ENCODE data around the gene UBE2R2.
"Not testable (repeated sequence)": the region's sequence is repeated elsewhere in the genome, so short reads cannot be mapped to it uniquely, and the experiment has no call there.

UBE2R2 gene

DNA sequence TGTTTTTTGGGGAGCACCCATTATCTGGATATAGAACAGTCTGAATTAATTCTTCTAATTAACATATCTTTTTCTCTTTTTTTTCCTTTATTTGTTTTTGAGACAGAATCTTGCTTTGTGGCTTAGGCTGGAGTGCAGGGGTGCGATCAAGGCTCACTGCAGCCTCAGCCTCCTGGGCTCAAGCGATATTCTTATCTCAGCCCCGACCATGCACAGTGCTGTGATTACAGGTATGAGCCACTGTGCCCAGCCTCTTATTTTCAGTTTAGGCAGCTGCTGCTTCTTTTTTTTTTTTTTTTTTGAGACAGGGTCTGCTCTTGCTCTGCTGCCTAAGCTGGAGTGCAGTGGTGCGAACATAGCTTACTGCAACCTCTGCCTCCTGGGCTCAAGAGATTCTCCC is 20.2 kb downstream of the UBE2R2 start:
- in situ Hi-C loops (cut with HindIII; ENCODE audit: low sequenced_read_pairs), result no loop called here

DNA sequence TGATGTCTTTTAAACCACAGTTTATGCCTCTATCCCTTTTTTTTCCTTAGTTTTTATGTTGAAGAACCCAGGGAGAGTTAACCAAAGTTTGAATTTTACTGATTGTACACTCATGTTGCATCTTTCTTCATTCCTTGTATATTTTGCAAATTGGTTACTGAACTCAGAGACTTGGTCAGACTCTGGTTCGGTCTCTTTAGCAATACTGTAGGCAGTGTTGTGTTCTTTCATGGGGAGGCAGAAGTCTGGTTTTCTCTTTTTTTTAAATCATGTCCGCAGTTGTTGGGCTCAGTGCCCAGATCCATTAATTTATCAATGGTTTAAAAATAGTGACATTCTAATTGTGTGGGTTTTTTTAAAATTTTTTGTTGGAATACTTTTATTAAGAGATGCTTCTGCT is 23.4 kb downstream of the UBE2R2 start:
- in situ Hi-C loops (cut with HindIII; ENCODE audit: low sequenced_read_pairs), result no loop called here

DNA sequence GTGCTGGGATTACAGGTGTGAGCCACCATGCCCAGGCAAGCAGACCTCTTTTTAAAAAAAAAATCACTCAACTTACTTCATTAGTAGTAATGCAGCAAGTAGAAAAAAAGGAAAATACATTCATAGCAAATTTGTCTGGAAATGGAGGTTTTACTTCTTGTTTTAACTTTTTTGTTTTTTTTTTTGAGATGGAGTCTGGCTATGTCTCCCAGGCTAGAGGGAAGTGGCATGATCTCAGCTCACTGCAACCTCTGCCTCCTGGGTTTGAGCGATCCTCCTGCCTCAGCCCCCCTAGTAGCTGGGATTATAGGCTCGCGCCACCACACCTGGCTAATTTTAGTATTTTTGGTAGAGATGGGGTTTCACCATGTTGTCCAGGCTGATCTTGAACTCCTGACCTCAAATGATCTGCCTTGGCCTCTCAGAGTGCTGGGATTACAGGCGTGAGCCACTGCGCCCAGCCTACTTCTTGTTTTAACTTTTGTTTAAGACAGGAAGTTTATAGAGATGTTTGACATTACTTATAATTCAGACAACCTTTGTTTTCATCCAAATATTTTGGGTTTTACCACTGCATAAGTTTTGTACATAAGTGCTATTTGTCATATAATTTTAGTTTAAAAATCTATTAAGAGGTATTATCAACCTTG is 26.5 kb downstream of the UBE2R2 start:
- in situ Hi-C loops (cut with HindIII; ENCODE audit: low sequenced_read_pairs), result no loop called here

DNA sequence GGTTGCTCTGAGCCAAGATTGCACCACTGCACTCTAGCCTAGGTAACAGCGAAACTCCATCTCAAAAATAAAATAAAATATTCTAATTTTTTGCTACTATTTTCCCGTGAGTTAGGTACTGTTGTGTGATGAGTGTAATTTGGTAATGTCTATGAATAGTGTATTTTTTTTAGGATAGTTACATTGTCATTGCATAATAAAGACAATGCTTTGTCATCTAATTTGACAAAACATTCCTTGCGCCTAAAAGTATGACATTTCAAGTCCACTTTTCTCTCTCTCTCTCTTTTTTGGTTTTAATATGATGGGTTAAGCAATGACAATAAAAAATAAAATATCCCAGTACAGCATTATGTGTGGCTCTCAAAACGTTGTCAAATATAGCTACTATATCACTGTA is 29.3 kb downstream of the UBE2R2 start:
- in situ Hi-C loops (cut with HindIII; ENCODE audit: low sequenced_read_pairs), result no loop called here

DNA sequence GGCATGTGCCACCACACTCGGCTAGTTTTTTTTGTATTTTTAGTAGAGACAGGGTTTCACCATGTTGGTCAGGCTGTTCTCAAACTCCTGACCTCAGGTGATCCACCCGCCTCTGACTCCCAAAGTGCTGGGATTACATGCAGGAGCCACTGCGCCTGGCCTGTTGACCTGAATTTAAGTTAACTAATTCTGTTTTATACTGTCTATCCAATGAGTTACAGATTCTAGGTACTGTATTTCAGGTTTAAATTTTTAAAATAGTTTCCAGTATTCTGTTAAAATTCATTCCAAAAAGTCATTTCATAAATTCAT is 30.9 kb downstream of the UBE2R2 start:
- in situ Hi-C loops (cut with HindIII; ENCODE audit: low sequenced_read_pairs), result not testable (repeated sequence)

DNA sequence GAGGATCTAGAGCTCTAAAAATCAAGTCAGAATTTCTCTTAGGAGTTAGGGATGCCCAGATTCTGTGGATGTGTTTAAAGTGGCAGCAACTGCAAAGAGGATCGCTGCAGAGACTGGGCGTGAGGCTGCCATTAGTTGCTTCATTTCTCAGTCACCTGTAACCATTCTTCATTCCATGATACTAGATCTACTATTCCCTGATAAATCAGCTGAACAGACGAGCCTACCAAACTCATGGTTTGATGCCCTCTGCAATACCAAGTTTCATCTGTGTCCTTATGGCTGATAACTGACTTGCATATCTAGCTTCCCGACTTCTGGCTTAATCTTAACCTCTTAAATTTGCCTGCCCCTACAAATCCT is 33.3 kb downstream of the UBE2R2 start:
- in situ Hi-C loops (cut with HindIII; ENCODE audit: low sequenced_read_pairs), result no loop called here

DNA sequence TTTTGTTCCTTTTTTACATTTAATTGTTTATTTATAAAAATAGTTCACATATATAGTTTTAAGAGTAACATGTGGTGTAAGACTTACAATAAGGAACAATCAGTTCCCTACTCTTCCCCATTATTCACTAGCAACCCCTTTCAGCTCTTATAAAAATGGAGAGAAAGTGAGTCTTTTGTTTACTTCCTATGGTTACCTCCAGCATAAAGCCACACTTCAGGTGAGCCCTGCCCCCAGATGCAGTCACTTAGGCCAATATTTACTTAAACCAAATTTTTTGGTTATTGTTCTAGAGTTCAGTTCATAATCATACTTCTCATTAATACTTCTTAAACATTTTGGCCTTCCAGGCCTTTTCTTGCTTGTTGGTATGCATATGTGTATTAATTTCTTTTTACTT is 33.7 kb downstream of the UBE2R2 start:
- in situ Hi-C loops (cut with HindIII; ENCODE audit: low sequenced_read_pairs), result no loop called here

- in situ Hi-C loops (cut with HindIII; ENCODE audit: low sequenced_read_pairs), result no loop called here
Measured at GRCh38 chr9:33851301-33851700, 34.3 kb downstream of the UBE2R2 start.

GRCh38 chr9:33852216-33852826 is 35.4 kb downstream of the UBE2R2 start:
- in situ Hi-C loops (cut with HindIII; ENCODE audit: low sequenced_read_pairs), result no loop called here

DNA sequence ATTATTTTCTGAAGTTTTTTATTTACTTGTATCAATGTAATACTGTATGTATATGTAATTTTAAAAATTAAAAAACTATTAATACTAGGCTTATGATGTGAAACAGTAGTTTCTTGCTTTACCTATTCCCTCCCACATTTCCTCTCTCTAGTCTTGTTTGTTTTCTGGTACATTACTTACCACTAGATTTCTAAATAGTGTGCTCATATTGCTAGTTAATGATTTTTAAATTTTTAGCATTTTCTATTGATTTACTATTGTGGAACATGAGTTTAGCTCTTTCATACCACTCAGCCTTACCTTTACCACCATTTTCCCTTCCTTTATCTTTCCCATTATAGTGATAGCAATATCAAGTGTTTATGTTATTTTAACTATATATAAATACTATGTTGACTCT is 39.3 kb downstream of the UBE2R2 start:
- in situ Hi-C loops (cut with HindIII; ENCODE audit: low sequenced_read_pairs), result no loop called here

- in situ Hi-C loops (cut with HindIII; ENCODE audit: low sequenced_read_pairs), result no loop called here
Measured at GRCh38 chr9:33858423-33858822, 41.5 kb downstream of the UBE2R2 start.

DNA sequence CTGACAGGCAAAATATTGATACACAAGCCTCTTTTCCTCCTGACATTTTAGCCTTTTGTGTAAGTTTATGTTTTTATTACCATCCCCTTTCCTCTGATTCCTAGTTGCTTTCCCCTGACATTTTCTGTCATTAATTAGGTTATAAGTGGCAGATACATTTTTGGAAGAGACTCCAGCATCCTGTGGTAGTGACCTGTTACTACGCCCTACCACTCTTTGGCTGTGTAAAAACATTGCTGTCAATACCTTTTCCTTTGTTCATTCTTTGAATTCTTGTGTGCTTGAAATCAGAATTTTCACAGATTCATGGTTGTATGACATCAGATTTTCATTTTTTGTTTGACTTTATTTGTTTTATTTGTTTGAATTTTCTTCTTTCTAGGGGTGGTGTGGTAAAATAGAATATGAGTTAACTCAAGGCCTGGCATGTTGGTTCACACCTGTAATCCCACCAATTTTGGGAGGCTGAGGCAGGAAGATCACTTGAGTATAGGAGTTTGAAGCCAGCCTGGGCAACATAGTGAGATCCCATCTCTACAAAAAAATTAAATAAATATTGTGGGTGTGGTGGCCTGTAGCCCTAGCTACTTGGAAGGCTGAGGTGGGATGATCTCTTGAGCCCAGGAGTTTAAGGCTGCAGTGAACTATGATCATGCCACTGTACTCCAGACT is 43.4 kb downstream of the UBE2R2 start:
- in situ Hi-C loops (cut with HindIII; ENCODE audit: low sequenced_read_pairs), result no loop called here

GRCh38 chr9:33861917-33862453 is 45.0 kb downstream of the UBE2R2 start:
- in situ Hi-C loops (cut with HindIII; ENCODE audit: low sequenced_read_pairs), result no loop called here

DNA sequence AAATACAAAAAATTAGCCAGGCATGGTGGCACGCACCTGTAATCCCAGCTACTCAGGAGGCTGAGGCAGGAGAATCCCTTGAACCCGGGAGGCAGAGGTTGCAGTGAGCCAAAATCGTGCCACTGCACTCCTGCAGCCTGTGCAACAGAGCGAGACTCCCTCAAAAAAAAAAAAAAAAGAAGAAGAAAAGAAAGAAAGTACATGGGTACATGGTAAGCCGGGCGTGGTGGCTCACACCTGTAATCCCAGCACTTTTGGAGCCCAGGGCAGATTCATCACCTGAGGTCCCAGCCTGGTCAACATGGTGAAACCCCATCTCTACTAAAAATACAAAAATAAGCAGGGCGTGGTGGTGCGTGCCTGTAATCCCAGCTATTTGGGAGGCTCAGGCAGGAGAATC is 46.1 kb downstream of the UBE2R2 start:
- in situ Hi-C loops (cut with HindIII; ENCODE audit: low sequenced_read_pairs), result not testable (repeated sequence)

GRCh38 chr9:33867747-33868439 is 50.9 kb downstream of the UBE2R2 start:
- in situ Hi-C loops (cut with HindIII; ENCODE audit: low sequenced_read_pairs), result no loop called here

DNA sequence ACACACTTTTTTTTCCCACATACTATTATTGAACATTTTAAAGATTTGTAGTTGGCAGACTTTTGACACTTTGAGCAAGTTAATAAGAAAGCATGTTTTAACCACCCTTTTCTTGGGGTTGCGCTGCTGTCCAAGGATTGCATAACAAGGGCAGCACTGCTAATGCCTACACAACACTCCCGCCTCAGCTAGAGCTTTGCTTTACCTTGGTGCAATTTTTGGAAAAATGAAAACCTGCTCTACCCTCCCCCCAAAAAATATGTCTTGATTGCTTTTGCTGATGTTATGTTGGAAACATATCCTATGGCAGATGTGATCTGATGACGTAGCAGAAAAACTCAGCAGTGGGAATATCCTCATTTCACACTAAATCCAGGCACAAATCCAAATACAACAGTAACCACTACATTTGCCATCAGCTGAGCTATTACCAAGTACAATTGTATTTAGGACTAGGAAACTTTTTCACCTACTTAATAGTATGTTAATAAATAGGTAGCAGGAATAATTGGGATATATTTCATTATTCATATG is 51.5 kb downstream of the UBE2R2 start:
- in situ Hi-C loops (cut with HindIII; ENCODE audit: low sequenced_read_pairs), result no loop called here

GRCh38 chr9:33869243-33869642 is 52.3 kb downstream of the UBE2R2 start:
- in situ Hi-C loops (cut with HindIII; ENCODE audit: low sequenced_read_pairs), result not testable (repeated sequence)

DNA sequence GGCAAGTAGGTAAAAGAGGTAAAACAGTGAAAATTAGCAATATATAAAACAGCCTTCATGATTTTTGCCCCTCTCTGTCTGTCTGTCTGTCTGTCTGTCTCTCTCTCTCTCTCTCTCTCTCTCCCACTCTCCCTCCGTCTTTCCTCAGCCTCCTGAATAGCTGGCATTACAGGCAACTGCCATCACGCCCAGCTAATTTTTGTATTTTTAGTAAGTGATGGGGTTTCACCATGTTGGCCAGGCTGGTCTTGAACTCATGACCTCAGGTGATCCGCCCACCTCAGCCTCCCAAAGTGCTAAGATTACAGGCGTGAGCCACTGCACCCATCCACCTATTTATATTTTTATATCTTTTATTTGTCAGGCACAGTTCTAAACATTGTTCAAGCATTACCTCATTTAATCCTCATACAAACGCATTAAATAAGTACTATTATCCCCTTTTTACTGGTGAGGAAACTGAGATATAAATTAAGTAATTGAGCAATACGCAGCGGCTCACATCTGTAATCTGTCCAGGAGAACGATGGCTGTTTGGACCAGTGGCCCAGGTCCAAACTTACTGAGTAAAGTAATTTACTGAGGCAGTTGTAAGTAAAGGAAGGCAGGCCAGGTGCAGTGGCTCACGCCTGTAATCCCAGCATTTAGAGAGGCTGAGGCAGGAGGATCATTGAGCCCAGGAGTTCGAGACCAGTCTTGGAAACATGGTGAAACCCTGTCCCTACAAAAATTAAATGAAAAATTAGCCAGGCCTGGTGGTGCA is 60.9 kb downstream of the UBE2R2 start:
- in situ Hi-C loops (cut with HindIII; ENCODE audit: low sequenced_read_pairs), result no loop called here

DNA sequence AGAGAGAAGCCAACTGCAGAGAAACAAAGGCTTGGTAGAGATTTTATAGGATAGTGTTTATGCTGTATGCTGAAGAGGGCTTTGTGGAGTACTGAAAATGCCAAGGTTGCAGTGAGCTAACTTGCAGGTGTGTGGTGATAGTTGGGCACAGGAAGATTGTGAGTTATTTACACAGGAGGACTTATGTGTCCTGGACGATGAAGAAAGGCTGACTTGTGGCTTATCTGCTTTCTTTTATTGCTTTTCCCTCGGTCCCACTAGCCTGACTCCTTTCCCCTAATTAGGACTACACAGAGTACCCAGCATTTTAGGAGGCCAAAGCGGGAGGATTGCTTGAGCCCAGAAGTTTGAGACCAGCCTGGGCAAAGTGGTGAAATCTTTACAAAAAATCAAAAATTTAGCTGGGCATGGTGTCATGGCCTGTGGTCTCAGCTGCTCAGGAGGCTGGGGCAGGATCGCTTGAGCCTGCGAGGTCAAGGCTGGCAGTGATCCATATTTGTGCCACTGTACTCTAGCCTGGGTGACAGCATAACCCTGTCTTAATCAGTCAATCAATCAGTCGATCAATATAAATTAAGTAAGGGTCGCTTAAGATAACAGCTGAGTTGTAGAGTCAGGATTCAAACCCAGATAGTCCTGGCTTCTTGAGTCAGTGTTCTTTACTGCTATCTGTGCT is 61.9 kb downstream of the UBE2R2 start:
- in situ Hi-C loops (cut with HindIII; ENCODE audit: low sequenced_read_pairs), result no loop called here

All from DLD1 (cell line).